HFF-Myc (cell line): ENCODE results near the gene RPL37.

Experiments
- DNase-seq: peaks from one replicate; pipeline ENCODE4 v3.0.0-alpha.2; 2011; ENCODE audit warnings: low read depth; ENCODE audit errors: extremely low read depth
- H3K4me3 ChIP-seq: replicated peaks from 2 replicates; pipeline ENCODE4 v1.5.1; 2011; ENCODE audit warnings: low read depth, mild to moderate bottlenecking, control low read depth, low read length
- CTCF ChIP-seq: IDR thresholded peaks from 2 replicates; pipeline ENCODE4 v1.5.1; 2012; ENCODE audit warnings: mild to moderate bottlenecking, low read depth, low read length, control low read depth; ENCODE audit errors: missing control alignments

Gene RPL37

DNA sequence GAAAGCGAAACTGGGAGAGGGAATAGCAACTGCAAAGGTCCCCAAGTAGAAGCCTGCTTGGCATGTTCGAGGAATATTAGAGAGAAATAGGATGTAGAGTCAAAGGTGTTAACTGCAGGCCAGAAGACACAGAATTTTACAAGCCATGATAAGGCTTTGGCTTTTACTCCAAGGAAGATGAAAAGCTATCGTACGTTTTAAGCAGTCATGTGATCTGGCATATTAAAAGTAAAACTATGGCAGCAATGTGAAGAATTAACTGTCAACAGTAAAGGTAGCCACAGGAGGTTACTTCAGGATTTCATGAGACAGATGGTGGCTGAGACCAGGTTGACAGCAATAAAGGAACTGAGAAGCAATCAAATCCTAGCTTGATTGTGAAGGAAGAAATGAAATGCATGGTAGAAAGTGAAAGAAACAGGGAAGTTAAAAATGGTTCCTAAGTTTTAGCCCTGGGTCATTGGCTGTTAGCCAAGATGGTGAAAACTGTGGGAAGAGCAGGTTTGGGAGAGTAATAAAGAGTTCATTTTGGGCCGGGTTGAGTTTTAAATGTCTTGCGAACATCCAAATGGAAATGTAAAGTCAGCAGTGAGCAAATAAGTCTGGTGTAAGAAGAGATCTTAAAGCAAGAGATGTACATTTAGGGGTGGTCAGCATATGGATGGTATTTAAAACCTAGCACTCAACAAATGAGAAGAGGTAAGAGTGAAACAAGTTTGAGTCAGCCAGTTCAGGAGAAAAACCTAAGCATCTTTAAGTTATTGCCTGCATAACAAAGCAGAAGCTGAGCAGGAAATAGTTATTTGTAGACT lies 59.0 kb downstream of the RPL37 start:
- no peak for TF ChIP-seq CTCF
- no peak for DNase-seq
- H3K4me3 ChIP-seq, result no peak overlapping the region
